Cerebellar nuclear complex (tissue), 1 donor: Measurements from ENCODE around the gene SLC13A1.
"Not testable (repeated sequence)": the region's sequence is repeated elsewhere in the genome, so short reads cannot be mapped to it uniquely, and the experiment has no call there.

Source experiments
- DNase-seq, 2 experiments: peaks; one replicate each; lab custom pipeline; 2025; lab: John Stamatoyannopoulos, UW

SLC13A1 gene

GRCh38 chr7:123126691-123127090 lies 73.1 kb downstream of the SLC13A1 start:
- peak in 1 of 2 experiments; percentile 78 for DNase-seq

GRCh38 chr7:123126171-123126570 lies 73.6 kb downstream of the SLC13A1 start:
- no peak for DNase-seq

- DNase-seq: peak in 1 of 2 experiments; percentile 41
Measured at GRCh38 chr7:123125231-123125630, 74.5 kb downstream of the SLC13A1 start.

GRCh38 chr7:123122916-123123315 lies 76.9 kb downstream of the SLC13A1 start:
- DNase-seq: peak; percentile 27 to 86

- DNase-seq: no peak
Measured at GRCh38 chr7:123120286-123120685, 79.5 kb downstream of the SLC13A1 start.

- no peak for DNase-seq
Measured at GRCh38 chr7:123115331-123115730, 84.4 kb downstream of the SLC13A1 start.

- DNase-seq: no peak
Measured at GRCh38 chr7:123114288-123114687, 85.5 kb downstream of the SLC13A1 start.

- no peak for DNase-seq
Measured at GRCh38 chr7:123112833-123113232, 86.9 kb downstream of the SLC13A1 start.

- no peak for DNase-seq
Measured at GRCh38 chr7:123099712-123100111, 100.1 kb downstream of the SLC13A1 start.

GRCh38 chr7:123096976-123097375 lies 102.8 kb downstream of the SLC13A1 start:
- peak in 1 of 2 experiments; percentile 28 for DNase-seq

GRCh38 chr7:123096434-123096833 lies 103.3 kb downstream of the SLC13A1 start:
- no peak for DNase-seq

GRCh38 chr7:123090456-123090855 lies 109.3 kb downstream of the SLC13A1 start:
- no peak for DNase-seq

GRCh38 chr7:123086910-123087309 lies 112.9 kb downstream of the SLC13A1 start:
- not testable (repeated sequence) for DNase-seq

GRCh38 chr7:123084861-123085260 lies 114.9 kb downstream of the SLC13A1 start:
- DNase-seq: not testable (repeated sequence)

GRCh38 chr7:123079021-123079420 lies 120.7 kb downstream of the SLC13A1 start:
- no peak for DNase-seq

GRCh38 chr7:123075838-123076467 lies 123.8 kb downstream of the SLC13A1 start:
- DNase-seq: no peak

- no peak for DNase-seq
Measured at GRCh38 chr7:123070702-123071286, 129.0 kb downstream of the SLC13A1 start.

GRCh38 chr7:123067814-123068213 lies 132.0 kb downstream of the SLC13A1 start:
- DNase-seq: no peak
